Liver (tissue), 9 donors: Measurements from ENCODE around the gene SESN1. TPM values are rescaled to one million over a fixed set of nuclear protein-coding genes. Genes with fewer than 3 reads are reported as not detected.

ENCODE experiments used
- DNase-seq: peaks from one replicate; pipeline ENCODE4 v3.0.0-alpha.2; 2017; ENCODE audit warnings: low spot score
- H3K27ac ChIP-seq, 2 donors: one replicate each; pipeline ENCODE4 v1.7.0; 2013; ENCODE audit warnings: inconsistent platforms in 2 of 2, low read length in 2 of 2, control low read depth in 1 of 2, low read depth in 1 of 2, mild to moderate bottlenecking in 1 of 2
- H3K27me3 ChIP-seq, 4 donors: one replicate each; pipeline versions ENCODE4 v1.6.1 to v1.7.0; 2013; ENCODE audit warnings: low read length in 3 of 4, inconsistent platforms in 1 of 4, mild to moderate bottlenecking in 1 of 4, moderate library complexity in 1 of 4; ENCODE audit not compliant: control insufficient read depth in 4 of 4, insufficient read depth in 4 of 4
- H3K36me3 ChIP-seq, 4 donors: one replicate each; pipeline versions ENCODE4 v1.6.1 to v1.7.0; 2013; ENCODE audit warnings: low read length in 3 of 4, mild to moderate bottlenecking in 3 of 4, low read depth in 1 of 4, moderate library complexity in 1 of 4; ENCODE audit not compliant: control insufficient read depth in 4 of 4, insufficient read depth in 3 of 4
- H3K4me1 ChIP-seq, 4 donors: one replicate each; pipeline versions ENCODE4 v1.6.1 to v1.7.0; 2013; ENCODE audit warnings: low read length in 3 of 4, mild to moderate bottlenecking in 3 of 4, moderate library complexity in 1 of 4; ENCODE audit not compliant: control insufficient read depth in 4 of 4, insufficient read depth in 4 of 4
- H3K4me3 ChIP-seq, 3 donors: one replicate each; pipeline versions ENCODE4 v1.6.1 to v1.7.0; 2013; ENCODE audit warnings: low read length in 3 of 3, control low read depth in 1 of 3, low read depth in 1 of 3, mild to moderate bottlenecking in 1 of 3
- H3K9ac ChIP-seq, 2 donors: one replicate each; pipeline ENCODE4 v1.7.0; 2013; ENCODE audit warnings: low read length in 2 of 2, mild to moderate bottlenecking in 2 of 2, moderate library complexity in 2 of 2, control low read depth in 1 of 2, low read depth in 1 of 2
- H3K9me3 ChIP-seq, 4 donors: one replicate each; pipeline versions ENCODE4 v1.6.1 to v1.7.0; 2013; ENCODE audit warnings: low read length in 3 of 4; ENCODE audit not compliant: control insufficient read depth in 4 of 4
- EGR1 ChIP-seq, 2 donors: IDR thresholded peaks; 2 replicates each; pipeline ENCODE4 v1.6.1; 2016 to 2018; ENCODE audit warnings: antibody characterized with exemption in 2 of 2, low read depth in 2 of 2
- FOXA1 ChIP-seq: IDR thresholded peaks from 2 replicates; pipeline ENCODE4 v1.6.1; 2016; ENCODE audit warnings: antibody characterized with exemption
- FOXA2 ChIP-seq: IDR thresholded peaks from 2 replicates; pipeline ENCODE4 v1.6.1; 2016; ENCODE audit warnings: antibody characterized with exemption
- GABPA ChIP-seq, 2 donors: IDR thresholded peaks in 1 of 2; conservative IDR thresholded peaks in 1 of 2; 2 replicates each; pipeline ENCODE4 v1.6.1; 2016; ENCODE audit warnings: antibody characterized with exemption in 2 of 2, mild to moderate bottlenecking in 1 of 2, moderate library complexity in 1 of 2
- HNF4A ChIP-seq, 2 donors: conservative IDR thresholded peaks; 2 replicates each; pipeline ENCODE4 v1.6.1; 2016; ENCODE audit warnings: antibody characterized with exemption in 2 of 2, mild to moderate bottlenecking in 2 of 2
- HNF4G ChIP-seq: IDR thresholded peaks from 2 replicates; pipeline ENCODE4 v1.6.1; 2016; ENCODE audit warnings: antibody characterized with exemption
- JUND ChIP-seq, 2 donors: IDR thresholded peaks; 2 replicates each; pipeline ENCODE4 v1.6.1; 2016; ENCODE audit warnings: antibody characterized with exemption in 2 of 2
- NR2F2 ChIP-seq: IDR thresholded peaks from 2 replicates; pipeline ENCODE4 v1.6.1; 2016; ENCODE audit warnings: antibody characterized with exemption
- RAD21 ChIP-seq, 2 donors: IDR thresholded peaks; 2 replicates each; pipeline ENCODE4 v1.6.1; 2016; ENCODE audit warnings: antibody characterized with exemption in 2 of 2, mild to moderate bottlenecking in 2 of 2
- RXRA ChIP-seq, 2 donors: IDR thresholded peaks; 2 replicates each; pipeline ENCODE4 v1.6.1; 2017 to 2018; ENCODE audit warnings: antibody characterized with exemption in 2 of 2, mild to moderate bottlenecking in 1 of 2
- SP1 ChIP-seq: IDR thresholded peaks from 2 replicates; pipeline ENCODE4 v1.6.1; 2018; ENCODE audit warnings: antibody characterized with exemption, mild to moderate bottlenecking
- TAF1 ChIP-seq: conservative IDR thresholded peaks from 2 replicates; pipeline ENCODE4 v1.6.1; 2016; ENCODE audit warnings: antibody characterized with exemption, mild to moderate bottlenecking
- YY1 ChIP-seq: IDR thresholded peaks from 2 replicates; pipeline ENCODE4 v1.6.1; 2016; ENCODE audit warnings: antibody characterized with exemption, mild to moderate bottlenecking
- WGBS: extraction: QIAGEN DNeasy Blood & Tissue Kit; methylation state at CpG from one replicate; pipeline ENCODE4 v1.1.7; 2013; 5-methylcytosine and 5-hydroxymethylcytosine counted together
- polyA plus RNA-seq, 2 donors: library from polyadenylated mRNA; stranded (reverse) in 1 of 2; unstranded in 1 of 2; fragments of 200-250 nt in 1 of 2; fragments of >200 nt in 1 of 2; fragmentation: Nextera tagmentation in 1 of 2; extraction: Ambion mirVana in 1 of 2; gene quantifications; one replicate each; pipeline versions ENCODE4 v1.2.1 to v1.2.3, GENCODE V29; 2013 to 2015
- total RNA-seq, 2 donors: library from RNA; depleted of rRNA; stranded (reverse); fragments of >200 nt; gene quantifications; one replicate each; pipeline ENCODE4 v1.2.3, GENCODE V29; 2014
- TF ChIP-seq, protein P1 (sequence below): IDR thresholded peaks from 2 replicates; pipeline ENCODE4 v1.6.1; 2016; ENCODE audit warnings: antibody characterized with exemption
- TF ChIP-seq, protein P2 (sequence below): IDR thresholded peaks from 2 replicates; pipeline ENCODE4 v1.6.1; 2016; ENCODE audit warnings: antibody characterized with exemption
- TF ChIP-seq, protein P3 (sequence below): fragments of 150-350 bp; IDR thresholded peaks from 2 replicates; pipeline ENCODE4 v1.5.1; 2017; ENCODE audit warnings: improper control_type of control experiment, low read depth, low read length; ENCODE audit not compliant: missing input control
- TF ChIP-seq, protein P4 (sequence below): IDR thresholded peaks from 2 replicates; pipeline ENCODE4 v1.6.1; 2016; ENCODE audit warnings: antibody characterized with exemption, mild to moderate bottlenecking
- TF ChIP-seq, protein P5 (sequence below): IDR thresholded peaks from 2 replicates; pipeline ENCODE4 v1.6.1; 2016; ENCODE audit warnings: antibody characterized with exemption
- donor health status: healthy.
- donor health status: healthy.
- donor health status: healthy.
- donor health status: healthy.
- donor health status: healthy.

SESN1 gene
- total and polyA plus RNA-seq, 4 donors: 6.2 to 17.0 (median 11.0) TPM

DNA sequence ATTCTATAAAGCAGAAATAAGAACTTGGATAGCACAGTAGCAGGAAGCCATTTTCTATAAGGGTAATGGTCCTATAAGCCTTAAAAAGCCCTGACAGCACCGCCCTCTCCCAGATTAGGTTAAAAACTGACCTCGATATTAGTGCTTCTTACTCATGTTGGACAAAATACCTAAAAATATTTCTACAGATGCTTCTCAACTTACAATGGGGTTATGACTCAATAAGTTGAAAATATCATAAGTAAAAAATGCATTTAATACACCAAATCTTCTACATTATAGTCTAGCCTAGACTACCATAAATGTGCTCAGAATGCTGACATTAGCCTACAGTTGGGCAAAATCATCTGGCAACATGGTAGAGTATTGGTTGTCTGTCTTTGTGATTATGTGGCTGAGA lies 70.3 kb downstream of the SESN1 start:
- Histone ChIP-seq H3K4me3 (no peak overlapping the region), H3K27me3 (no peaks in the 10 kb centered on the region), H3K27ac (no peak overlapping the region), H3K36me3 (no peaks in the 10 kb centered on the region), H3K9me3 (no peaks in the 10 kb centered on the region), H3K4me1 (no peaks in the 10 kb centered on the region), H3K9ac (no peak overlapping the region)
- 96% methylated on average over 2 of the region's 2 CpGs for WGBS
- no peak for DNase-seq
- TF ChIP-seq, protein P1, sequence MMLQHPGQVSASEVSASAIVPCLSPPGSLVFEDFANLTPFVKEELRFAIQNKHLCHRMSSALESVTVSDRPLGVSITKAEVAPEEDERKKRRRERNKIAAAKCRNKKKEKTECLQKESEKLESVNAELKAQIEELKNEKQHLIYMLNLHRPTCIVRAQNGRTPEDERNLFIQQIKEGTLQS: no peak
- TF ChIP-seq SP1 (no peak), GABPA (IDR thresholded peaks at IDR 0.05 in 1 of 2, conservative IDR thresholded peaks at IDR 0.05 in 1 of 2) (no peak), RAD21 (IDR thresholded peaks at IDR 0.05) (no peak), NR2F2 (no peak), JUND (IDR thresholded peaks at IDR 0.05) (no peak), RXRA (IDR thresholded peaks at IDR 0.05) (no peak), HNF4G (no peak), FOXA2 (no peak), YY1 (no peak), TAF1 (no peak), FOXA1 (no peak), EGR1 (IDR thresholded peaks at IDR 0.05; ENCODE audit: low read depth in 2 of 2) (no peak), HNF4A (conservative IDR thresholded peaks at IDR 0.05) (no peak)
- TF ChIP-seq, protein P2, sequence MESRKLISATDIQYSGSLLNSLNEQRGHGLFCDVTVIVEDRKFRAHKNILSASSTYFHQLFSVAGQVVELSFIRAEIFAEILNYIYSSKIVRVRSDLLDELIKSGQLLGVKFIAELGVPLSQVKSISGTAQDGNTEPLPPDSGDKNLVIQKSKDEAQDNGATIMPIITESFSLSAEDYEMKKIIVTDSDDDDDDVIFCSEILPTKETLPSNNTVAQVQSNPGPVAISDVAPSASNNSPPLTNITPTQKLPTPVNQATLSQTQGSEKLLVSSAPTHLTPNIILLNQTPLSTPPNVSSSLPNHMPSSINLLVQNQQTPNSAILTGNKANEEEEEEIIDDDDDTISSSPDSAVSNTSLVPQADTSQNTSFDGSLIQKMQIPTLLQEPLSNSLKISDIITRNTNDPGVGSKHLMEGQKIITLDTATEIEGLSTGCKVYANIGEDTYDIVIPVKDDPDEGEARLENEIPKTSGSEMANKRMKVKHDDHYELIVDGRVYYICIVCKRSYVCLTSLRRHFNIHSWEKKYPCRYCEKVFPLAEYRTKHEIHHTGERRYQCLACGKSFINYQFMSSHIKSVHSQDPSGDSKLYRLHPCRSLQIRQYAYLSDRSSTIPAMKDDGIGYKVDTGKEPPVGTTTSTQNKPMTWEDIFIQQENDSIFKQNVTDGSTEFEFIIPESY: no peak
- TF ChIP-seq, protein P3, sequence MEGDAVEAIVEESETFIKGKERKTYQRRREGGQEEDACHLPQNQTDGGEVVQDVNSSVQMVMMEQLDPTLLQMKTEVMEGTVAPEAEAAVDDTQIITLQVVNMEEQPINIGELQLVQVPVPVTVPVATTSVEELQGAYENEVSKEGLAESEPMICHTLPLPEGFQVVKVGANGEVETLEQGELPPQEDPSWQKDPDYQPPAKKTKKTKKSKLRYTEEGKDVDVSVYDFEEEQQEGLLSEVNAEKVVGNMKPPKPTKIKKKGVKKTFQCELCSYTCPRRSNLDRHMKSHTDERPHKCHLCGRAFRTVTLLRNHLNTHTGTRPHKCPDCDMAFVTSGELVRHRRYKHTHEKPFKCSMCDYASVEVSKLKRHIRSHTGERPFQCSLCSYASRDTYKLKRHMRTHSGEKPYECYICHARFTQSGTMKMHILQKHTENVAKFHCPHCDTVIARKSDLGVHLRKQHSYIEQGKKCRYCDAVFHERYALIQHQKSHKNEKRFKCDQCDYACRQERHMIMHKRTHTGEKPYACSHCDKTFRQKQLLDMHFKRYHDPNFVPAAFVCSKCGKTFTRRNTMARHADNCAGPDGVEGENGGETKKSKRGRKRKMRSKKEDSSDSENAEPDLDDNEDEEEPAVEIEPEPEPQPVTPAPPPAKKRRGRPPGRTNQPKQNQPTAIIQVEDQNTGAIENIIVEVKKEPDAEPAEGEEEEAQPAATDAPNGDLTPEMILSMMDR: no peak
- TF ChIP-seq, protein P4, sequence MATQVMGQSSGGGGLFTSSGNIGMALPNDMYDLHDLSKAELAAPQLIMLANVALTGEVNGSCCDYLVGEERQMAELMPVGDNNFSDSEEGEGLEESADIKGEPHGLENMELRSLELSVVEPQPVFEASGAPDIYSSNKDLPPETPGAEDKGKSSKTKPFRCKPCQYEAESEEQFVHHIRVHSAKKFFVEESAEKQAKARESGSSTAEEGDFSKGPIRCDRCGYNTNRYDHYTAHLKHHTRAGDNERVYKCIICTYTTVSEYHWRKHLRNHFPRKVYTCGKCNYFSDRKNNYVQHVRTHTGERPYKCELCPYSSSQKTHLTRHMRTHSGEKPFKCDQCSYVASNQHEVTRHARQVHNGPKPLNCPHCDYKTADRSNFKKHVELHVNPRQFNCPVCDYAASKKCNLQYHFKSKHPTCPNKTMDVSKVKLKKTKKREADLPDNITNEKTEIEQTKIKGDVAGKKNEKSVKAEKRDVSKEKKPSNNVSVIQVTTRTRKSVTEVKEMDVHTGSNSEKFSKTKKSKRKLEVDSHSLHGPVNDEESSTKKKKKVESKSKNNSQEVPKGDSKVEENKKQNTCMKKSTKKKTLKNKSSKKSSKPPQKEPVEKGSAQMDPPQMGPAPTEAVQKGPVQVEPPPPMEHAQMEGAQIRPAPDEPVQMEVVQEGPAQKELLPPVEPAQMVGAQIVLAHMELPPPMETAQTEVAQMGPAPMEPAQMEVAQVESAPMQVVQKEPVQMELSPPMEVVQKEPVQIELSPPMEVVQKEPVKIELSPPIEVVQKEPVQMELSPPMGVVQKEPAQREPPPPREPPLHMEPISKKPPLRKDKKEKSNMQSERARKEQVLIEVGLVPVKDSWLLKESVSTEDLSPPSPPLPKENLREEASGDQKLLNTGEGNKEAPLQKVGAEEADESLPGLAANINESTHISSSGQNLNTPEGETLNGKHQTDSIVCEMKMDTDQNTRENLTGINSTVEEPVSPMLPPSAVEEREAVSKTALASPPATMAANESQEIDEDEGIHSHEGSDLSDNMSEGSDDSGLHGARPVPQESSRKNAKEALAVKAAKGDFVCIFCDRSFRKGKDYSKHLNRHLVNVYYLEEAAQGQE: no peak

DNA sequence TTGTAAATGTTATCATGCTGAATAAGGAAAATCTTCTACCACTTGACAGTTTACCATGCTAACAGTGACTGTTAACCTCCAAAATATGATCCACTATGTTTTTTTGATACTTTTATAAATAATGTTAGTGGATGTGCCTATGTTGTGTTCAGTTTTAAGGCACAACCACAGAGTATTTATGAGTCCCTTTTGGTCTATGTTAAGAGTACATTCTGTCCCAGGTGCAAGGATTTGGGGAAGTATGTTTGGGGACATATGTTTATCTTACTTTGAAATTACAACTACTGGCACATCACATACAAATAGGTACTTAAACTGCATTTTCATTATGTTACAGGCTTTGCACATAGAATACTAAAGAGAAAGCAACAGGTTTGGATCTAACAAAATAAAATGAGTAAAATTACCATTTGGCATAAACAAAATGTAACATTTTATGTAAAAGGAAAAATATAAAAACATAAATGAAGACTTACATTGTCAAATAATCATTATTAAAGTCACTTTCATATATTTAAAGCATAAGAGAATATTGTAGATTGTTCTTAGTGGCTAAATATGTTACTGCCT lies 71.2 kb downstream of the SESN1 start:
- no peak for DNase-seq
- TF ChIP-seq NR2F2: no peak
- TF ChIP-seq, protein P1: no peak
- TF ChIP-seq, protein P2: no peak
- TF ChIP-seq, protein P5, sequence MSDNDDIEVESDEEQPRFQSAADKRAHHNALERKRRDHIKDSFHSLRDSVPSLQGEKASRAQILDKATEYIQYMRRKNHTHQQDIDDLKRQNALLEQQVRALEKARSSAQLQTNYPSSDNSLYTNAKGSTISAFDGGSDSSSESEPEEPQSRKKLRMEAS: no peak
- TF ChIP-seq SP1: no peak
- TF ChIP-seq EGR1 (IDR thresholded peaks at IDR 0.05; ENCODE audit: low read depth in 2 of 2): no peak
- no peak for TF ChIP-seq GABPA (IDR thresholded peaks at IDR 0.05 in 1 of 2, conservative IDR thresholded peaks at IDR 0.05 in 1 of 2)
- no peak for TF ChIP-seq HNF4G
- Histone ChIP-seq H3K4me1 (no peaks in the 10 kb centered on the region), H3K27ac (no peak overlapping the region), H3K27me3 (no peaks in the 10 kb centered on the region), H3K9ac (no peak overlapping the region), H3K4me3 (no peak overlapping the region), H3K9me3 (no peaks in the 10 kb centered on the region), H3K36me3 (no peaks in the 10 kb centered on the region)
